PC-3 (cell line): Measurements from ENCODE around the gene C16orf54. TPM values are rescaled to one million over a fixed set of nuclear protein-coding genes. Genes with fewer than 3 reads are reported as not detected.

ENCODE experiments used
- ATAC-seq: fragments of 200-7000 bp; cut with Tn5 transposase; 2 replicates; pipeline ENCODE4 v1.9.1; 2020; ENCODE audit warnings: mild to moderate bottlenecking, moderate library complexity
- BruUV-seq: library from RNA; stranded (reverse); fragments of 400-500 nt; replicated peaks from 2 replicates; lab custom pipeline; 2021; lab: Mats Ljungman, UMichigan
- CTCF ChIA-PET: fragments of 300-600 bp; sonication (Branson Sonifier 250); formaldehyde crosslinking; loops from one replicate; lab custom pipeline; 2022; ENCODE audit warnings: antibody characterized with exemption; lab: Charles Lee
- POLR2A ChIA-PET: fragments of 300-600 bp; sonication (Branson Sonifier 250); formaldehyde crosslinking; loops from one replicate; lab custom pipeline; 2022; ENCODE audit warnings: antibody characterized with exemption; ENCODE audit not compliant: unreplicated experiment; lab: Charles Lee
- DNase-seq: peaks from one replicate; pipeline ENCODE4 v3.0.0-alpha.2; 2015
- H2AFZ ChIP-seq: fragments of 300-600 bp; sonication (generic); 2 replicates; pipeline ENCODE4 v1.6.0; 2016; ENCODE audit warnings: antibody characterized with exemption, low read length
- H3F3A ChIP-seq: fragments of 300-600 bp; sonication (generic); one replicate; pipeline ENCODE4 v1.6.0; 2017; ENCODE audit warnings: antibody characterized with exemption, low read length, control low read depth, mild to moderate bottlenecking; ENCODE audit not compliant: unreplicated experiment
- H3K27ac ChIP-seq: fragments of 300-600 bp; sonication (generic); 2 replicates; pipeline ENCODE4 v1.5.1; 2016; ENCODE audit warnings: mild to moderate bottlenecking, low read length
- H3K27me3 ChIP-seq: fragments of 300-600 bp; sonication (generic); 2 replicates; pipeline ENCODE4 v1.6.1; 2016; ENCODE audit warnings: low read length, mixed read lengths
- H3K36me3 ChIP-seq: fragments of 300-600 bp; sonication (generic); 2 replicates; pipeline ENCODE4 v1.6.1; 2016; ENCODE audit warnings: low read depth, mixed run types, low read length, mixed read lengths
- H3K4me1 ChIP-seq: fragments of 300-600 bp; sonication (generic); 2 replicates; pipeline ENCODE4 v1.5.1; 2016; ENCODE audit warnings: low read length; ENCODE audit not compliant: insufficient read depth
- H3K4me2 ChIP-seq: fragments of 300-600 bp; sonication (generic); 2 replicates; pipeline ENCODE4 v1.6.0; 2016; ENCODE audit warnings: low read length
- H3K4me3 ChIP-seq: fragments of 300-600 bp; sonication (generic); 2 replicates; pipeline ENCODE4 v1.5.1; 2016; ENCODE audit warnings: mild to moderate bottlenecking, low read length, mixed read lengths
- H3K79me2 ChIP-seq: fragments of 300-600 bp; sonication (generic); 2 replicates; pipeline ENCODE4 v1.6.1; 2017; ENCODE audit warnings: low read length, mixed read lengths
- H3K9ac ChIP-seq: fragments of 300-600 bp; sonication (generic); 2 replicates; pipeline ENCODE4 v1.6.0; 2016; ENCODE audit warnings: mild to moderate bottlenecking, low read length
- H3K9me2 ChIP-seq: fragments of 300-600 bp; sonication (generic); replicated peaks from 2 replicates; pipeline ENCODE4 v1.6.1; 2016; ENCODE audit warnings: mixed run types, low read length, mixed read lengths
- H3K9me3 ChIP-seq: fragments of 300-600 bp; sonication (generic); 2 replicates; pipeline ENCODE4 v1.6.1; 2016; ENCODE audit warnings: low read length, mixed read lengths
- H4K20me1 ChIP-seq: fragments of 300-600 bp; sonication (generic); 2 replicates; pipeline ENCODE4 v1.6.1; 2016; ENCODE audit warnings: low read length, mixed read lengths
- CTCF ChIP-seq: fragments of 300-600 bp; sonication (generic); conservative IDR thresholded peaks from 2 replicates; pipeline ENCODE4 v1.5.1; 2017; ENCODE audit warnings: antibody characterized with exemption, low read depth, mild to moderate bottlenecking, low read length
- EZH2 ChIP-seq: fragments of 300-600 bp; sonication (generic); IDR thresholded peaks from one replicate; pipeline ENCODE4 v1.6.1; 2017; ENCODE audit warnings: antibody characterized with exemption, mild to moderate bottlenecking, low read length; ENCODE audit not compliant: unreplicated experiment
- EZH2phosphoT487 ChIP-seq: fragments of 300-600 bp; sonication (generic); IDR thresholded peaks from 2 replicates; pipeline ENCODE4 v1.6.1; 2018; ENCODE audit warnings: mild to moderate bottlenecking, antibody characterized with exemption, low read length, borderline replicate concordance
- intact Hi-C: fragments of 100-400 bp; cut with micrococcal nuclease; formaldehyde crosslinking; loops from 2 replicates; pipeline ENCODE4 v1.9.0; 2023
- total RNA-seq: library from RNA; depleted of rRNA; stranded (reverse); fragments of >200 nt; gene quantifications from 2 replicates; pipeline ENCODE4 v1.2.3, GENCODE V29; 2014

Gene C16orf54
- total RNA-seq, 1 experiment from 2014 or later: not detected

- Histone ChIP-seq H3K9me3 (no peaks in the 10 kb centered on the region), H4K20me1 (no peaks in the 10 kb centered on the region), H3K4me3 (no peak overlapping the region), H3K27me3 (no peaks in the 10 kb centered on the region), H3K79me2 (no peaks in the 10 kb centered on the region), H3K36me3 (no peaks in the 10 kb centered on the region), H3K4me2 (no peak overlapping the region), H2AFZ (no peak overlapping the region), H3K4me1 (peaks cover 11% of the 10 kb centered on the region), H3F3A (no peaks in the 10 kb centered on the region), H3K9me2 (no peaks in the 10 kb centered on the region), H3K9ac (no peak overlapping the region), H3K27ac (no peak overlapping the region)
- ATAC-seq (no peak), DNase-seq (peak; percentile 68)
- TF ChIP-seq CTCF: no peak
- no peak for TF ChIP-seq EZH2phosphoT487
- no peak for TF ChIP-seq EZH2
- intact Hi-C loops: no loop called here
- no TSS peak for BruUV-seq
- POLR2A ChIA-PET: no interaction called here
- CTCF ChIA-PET: no interaction called here
These were observed 33.7 kb upstream of the C16orf54 start for GRCh38 chr16:29779474-29779873.

- CTCF ChIA-PET: no interaction called here
- DNase-seq: peak; percentile 35
These were observed 32.0 kb upstream of the C16orf54 start, which contains the start of gene ZG16 for GRCh38 chr16:29777576-29778350. Gene ZG16 (plus strand): TSS chr16:29778256. CDS start chr16:29779267, 1,011 bp downstream.

More at GRCh38 chr16:29777576-29778350, 32.0 kb upstream of the C16orf54 start, which contains the start of gene ZG16:
- no peaks in the 10 kb centered on the region for H3F3A ChIP-seq
- no peaks in the 10 kb centered on the region for H3K36me3 ChIP-seq
- no peaks in the 10 kb centered on the region for H4K20me1 ChIP-seq
- BruUV-seq: no TSS peak
- H3K9ac ChIP-seq: no peak within 1 kb of the TSS
- H3K4me2 ChIP-seq: no peak within 1 kb of the TSS
- no peaks in the 10 kb centered on the region for H3K79me2 ChIP-seq
- intact Hi-C loops: no loop called here
- no peak within 1 kb of the TSS for H3K27ac ChIP-seq
- no peak within 1 kb of the TSS for H3K4me3 ChIP-seq
- no peaks in the 10 kb centered on the region for H3K27me3 ChIP-seq
- TF ChIP-seq EZH2phosphoT487 (no peak), CTCF (no peak), EZH2 (no peak)
- POLR2A ChIA-PET: no interaction called here
- H2AFZ ChIP-seq: no peak within 1 kb of the TSS
- ATAC-seq: no peak
- peaks cover 5% of the 10 kb centered on the region; the same call in 1 of the 2 replicates for H3K4me1 ChIP-seq
- no peaks in the 10 kb centered on the region for H3K9me2 ChIP-seq
- no peaks in the 10 kb centered on the region for H3K9me3 ChIP-seq
